BLaER1 (cell line): ENCODE data around the gene C19orf12.
A peak's percentile ranks its signal among the peaks of the same experiment; 100 is the strongest.

Experiments
- H3K27ac ChIP-seq: shearing (Covaris generic); formaldehyde crosslinking; 2 replicates; pipeline ENCODE4 v1.8.1; 2022
- H3K27me3 ChIP-seq: shearing (Covaris generic); formaldehyde crosslinking; 2 replicates; pipeline ENCODE4 v1.8.1; 2022
- H3K36me3 ChIP-seq: shearing (Covaris generic); formaldehyde crosslinking; 2 replicates; pipeline ENCODE4 v1.8.1; 2022
- H3K4me1 ChIP-seq: shearing (Covaris generic); formaldehyde crosslinking; 2 replicates; pipeline ENCODE4 v1.8.1; 2022
- H3K4me2 ChIP-seq: shearing (Covaris generic); formaldehyde crosslinking; 2 replicates; pipeline ENCODE4 v1.8.1; 2022
- H3K4me3 ChIP-seq: shearing (Covaris generic); formaldehyde crosslinking; 2 replicates; pipeline ENCODE4 v1.8.1; 2022
- H3K9ac ChIP-seq: shearing (Covaris generic); formaldehyde crosslinking; 2 replicates; pipeline ENCODE4 v1.8.1; 2022
- H3K9me3 ChIP-seq: shearing (Covaris generic); formaldehyde crosslinking; 2 replicates; pipeline ENCODE4 v1.8.1; 2022
- H4K20me1 ChIP-seq: shearing (Covaris generic); formaldehyde crosslinking; 2 replicates; pipeline ENCODE4 v1.8.1; 2022
- Cebpa-rat ChIP-seq: shearing (Covaris generic); IDR thresholded peaks from 2 replicates; pipeline ENCODE4 v1.8.1; 2022

The C19orf12 gene

DNA sequence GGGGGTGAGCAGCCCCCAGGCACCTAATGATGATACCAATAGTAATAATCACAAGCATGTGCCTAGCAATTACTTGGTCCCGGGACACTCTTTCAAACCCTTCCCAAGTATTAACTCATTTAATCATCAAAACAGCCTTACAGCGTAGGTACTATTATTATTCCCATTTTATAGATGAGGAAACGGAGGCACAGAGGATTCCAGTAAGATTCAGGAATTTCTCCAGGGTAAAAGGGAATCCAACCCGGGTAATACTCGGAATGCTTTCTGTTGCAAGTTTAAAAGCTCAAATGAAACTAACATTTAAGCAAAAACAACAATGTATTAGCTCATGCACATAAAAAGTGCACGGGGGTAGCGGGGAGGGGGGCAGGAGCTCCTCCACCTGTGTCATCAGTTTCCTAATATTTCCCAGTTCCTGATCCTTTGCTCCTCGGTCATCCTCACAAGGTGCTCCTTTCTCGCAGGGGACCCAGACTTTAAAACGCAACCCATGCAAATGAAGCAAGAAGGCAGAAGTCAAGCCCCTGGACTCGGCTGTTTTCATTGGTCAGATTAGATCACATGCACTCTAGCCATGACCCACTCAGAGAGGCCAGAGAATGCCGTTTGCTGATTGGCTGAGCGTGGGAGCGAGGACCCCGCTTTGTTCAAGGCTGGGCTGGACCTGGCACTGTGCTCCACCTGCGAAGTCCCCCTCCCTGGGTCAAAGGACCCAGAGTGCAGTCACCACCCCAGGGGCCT is 38.3 kb upstream of the C19orf12 start:
- no peak overlapping the region for H3K9ac ChIP-seq
- peaks cover 8% of the 10 kb centered on the region for H3K4me1 ChIP-seq
- H3K36me3 ChIP-seq = no peaks in the 10 kb centered on the region
- no peaks in the 10 kb centered on the region for H3K27me3 ChIP-seq
- H4K20me1 ChIP-seq = no peaks in the 10 kb centered on the region
- no peak overlapping the region for H3K27ac ChIP-seq
- no peaks in the 10 kb centered on the region for H3K9me3 ChIP-seq
- H3K4me3 ChIP-seq = no peak overlapping the region
- no peak for TF ChIP-seq Cebpa-rat
- no peak overlapping the region for H3K4me2 ChIP-seq

DNA sequence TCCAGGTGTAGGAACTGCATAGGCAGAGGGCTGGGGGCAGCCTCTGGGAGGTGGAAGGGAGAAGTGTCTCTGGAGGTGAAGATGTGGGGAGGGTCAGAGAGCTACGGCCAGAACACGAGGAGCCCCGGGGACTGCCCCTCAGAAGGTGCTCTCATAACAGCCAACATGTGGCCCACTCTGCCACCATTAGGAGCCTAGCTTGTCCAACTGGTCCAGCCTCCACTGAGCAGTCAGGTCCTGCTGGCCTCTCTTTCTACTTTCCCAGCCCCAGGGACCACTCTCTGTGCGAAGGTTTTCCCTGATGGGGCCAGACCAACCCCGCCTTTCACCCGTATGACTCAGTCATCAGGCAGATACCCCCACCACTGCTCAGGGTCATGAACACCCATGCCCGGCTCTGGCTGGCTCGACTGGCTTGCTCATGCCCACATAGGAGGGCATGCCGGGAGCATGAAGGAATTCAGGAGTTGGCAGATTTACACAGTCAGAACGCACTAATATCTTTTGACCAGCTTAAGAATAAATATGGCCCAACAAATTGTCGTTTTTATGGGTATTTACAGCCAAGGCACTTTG is 37.5 kb upstream of the C19orf12 start:
- Histone ChIP-seq H3K36me3 (no peaks in the 10 kb centered on the region), H3K4me1 (peaks cover 8% of the 10 kb centered on the region), H3K9me3 (no peaks in the 10 kb centered on the region), H3K4me2 (no peak overlapping the region), H4K20me1 (no peaks in the 10 kb centered on the region), H3K9ac (no peak overlapping the region), H3K27me3 (no peaks in the 10 kb centered on the region), H3K27ac (no peak overlapping the region), H3K4me3 (no peak overlapping the region)
- TF ChIP-seq Cebpa-rat = no peak

DNA sequence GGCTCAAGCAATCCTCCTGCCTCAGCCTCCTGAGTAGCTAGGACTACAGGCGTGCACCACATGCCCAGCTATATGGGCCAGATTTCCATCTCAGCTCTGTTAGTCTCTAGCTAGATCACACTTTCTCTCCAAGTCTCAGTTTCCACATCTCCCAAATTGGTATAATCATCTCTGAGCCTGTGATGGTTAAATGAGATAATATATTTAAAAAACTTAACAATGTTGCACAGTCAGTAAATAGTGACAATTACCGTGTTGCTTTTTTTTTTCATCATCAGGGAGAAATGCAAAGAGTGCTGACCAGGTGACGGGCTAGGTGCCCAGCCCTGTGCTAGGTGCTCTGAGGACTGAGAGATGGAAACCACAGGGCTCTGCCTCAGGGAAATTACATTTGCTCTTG is 36.9 kb upstream of the C19orf12 start:
- Histone ChIP-seq H3K9ac (no peak overlapping the region), H3K4me3 (no peak overlapping the region), H4K20me1 (no peaks in the 10 kb centered on the region), H3K36me3 (no peaks in the 10 kb centered on the region), H3K27me3 (no peaks in the 10 kb centered on the region), H3K4me2 (no peak overlapping the region), H3K9me3 (no peaks in the 10 kb centered on the region), H3K4me1 (peaks cover 8% of the 10 kb centered on the region), H3K27ac (no peak overlapping the region)
- no peak for TF ChIP-seq Cebpa-rat

DNA sequence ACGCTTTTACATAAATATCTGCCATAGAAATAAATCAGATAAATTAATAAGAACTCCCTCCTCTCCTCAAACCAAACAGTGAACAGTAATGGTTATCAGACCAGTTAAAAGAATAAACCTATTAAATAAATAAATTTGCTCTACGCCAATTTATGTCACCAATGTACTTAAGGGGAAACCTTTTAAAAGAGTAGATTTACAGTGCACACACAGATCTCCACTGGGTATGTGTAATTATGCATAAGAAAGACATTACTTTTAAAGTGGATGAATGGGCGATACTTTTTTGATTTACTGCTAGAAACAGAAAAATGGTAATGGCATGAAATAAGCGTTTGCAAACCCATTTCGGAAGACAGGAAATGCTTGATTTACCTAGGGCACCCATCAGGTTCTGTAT is 34.9 kb upstream of the C19orf12 start:
- no peaks in the 10 kb centered on the region for H3K9me3 ChIP-seq
- H3K27me3 ChIP-seq = no peaks in the 10 kb centered on the region
- H3K4me3 ChIP-seq = no peak overlapping the region
- H3K4me2 ChIP-seq = no peak overlapping the region
- no peak for TF ChIP-seq Cebpa-rat
- no peak overlapping the region for H3K9ac ChIP-seq
- H3K36me3 ChIP-seq = no peaks in the 10 kb centered on the region
- peaks cover 8% of the 10 kb centered on the region for H3K4me1 ChIP-seq
- H3K27ac ChIP-seq = no peak overlapping the region
- no peaks in the 10 kb centered on the region for H4K20me1 ChIP-seq

DNA sequence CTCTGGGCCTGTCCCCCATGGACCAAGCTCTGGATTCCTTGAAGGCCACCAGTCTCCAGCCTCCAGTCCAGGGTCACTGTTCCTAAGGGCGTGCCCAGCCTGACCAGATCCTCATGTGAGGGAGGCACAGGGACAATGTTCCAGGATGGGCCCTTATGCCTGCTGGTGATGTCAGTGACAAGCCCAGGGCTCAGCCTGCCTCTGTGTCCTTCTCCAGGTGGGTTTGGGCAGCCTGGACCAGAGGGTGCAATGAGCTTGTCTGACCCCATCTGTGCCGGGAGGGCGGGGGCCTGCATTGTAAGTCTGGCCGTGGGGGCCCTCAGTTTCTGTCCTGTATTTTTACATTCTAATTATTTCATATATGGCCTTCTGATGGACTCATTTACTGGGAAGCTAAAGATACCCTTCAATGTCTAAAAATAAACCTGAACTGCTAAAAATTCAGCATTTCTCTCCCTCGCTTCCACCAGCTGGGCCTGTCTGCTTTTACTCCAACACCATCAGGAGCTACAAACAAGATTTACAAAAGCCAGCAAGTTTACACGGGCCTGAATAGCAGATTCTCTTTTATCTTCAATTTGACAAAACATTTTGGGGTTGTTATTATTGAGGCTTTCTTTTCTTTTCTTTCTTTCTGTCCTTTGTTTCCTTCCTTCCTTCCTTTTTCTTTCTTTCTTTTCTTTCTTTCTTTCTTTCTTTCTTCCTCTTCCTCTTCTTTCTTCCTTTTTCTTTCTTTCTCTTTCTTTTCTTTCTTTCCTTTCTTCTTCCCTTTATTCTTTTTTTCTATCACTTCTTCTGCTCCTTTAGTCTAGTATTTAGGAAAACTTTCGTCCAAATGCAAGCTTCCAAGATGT is 34.2 kb upstream of the C19orf12 start:
- Histone ChIP-seq H3K9ac (no peak overlapping the region), H3K27me3 (no peaks in the 10 kb centered on the region), H3K4me1 (peaks cover 8% of the 10 kb centered on the region), H3K9me3 (no peaks in the 10 kb centered on the region), H3K4me2 (peak overlapping the region; percentile 24), H3K4me3 (no peak overlapping the region), H3K36me3 (no peaks in the 10 kb centered on the region), H3K27ac (no peak overlapping the region), H4K20me1 (no peaks in the 10 kb centered on the region)
- no peak for TF ChIP-seq Cebpa-rat

DNA sequence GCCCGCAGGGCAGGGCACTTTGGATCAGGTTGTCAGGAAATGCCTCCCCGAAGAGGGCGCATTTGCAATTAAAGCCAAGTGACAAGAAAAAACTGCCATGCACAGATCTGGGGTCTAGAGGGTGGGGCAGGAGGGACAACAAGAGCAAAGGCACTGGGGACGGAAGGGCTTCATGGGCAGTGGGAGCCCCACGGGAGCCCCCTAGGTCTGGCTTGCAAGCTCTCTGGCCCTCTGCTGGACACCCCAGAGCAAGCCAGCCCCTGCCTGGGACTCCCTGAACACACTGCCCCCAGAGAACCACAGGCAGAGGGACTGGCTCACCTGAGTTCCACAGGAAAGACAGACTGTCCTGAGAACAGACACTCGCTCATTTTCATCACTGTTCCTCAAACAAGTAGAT is 30.2 kb upstream of the C19orf12 start:
- TF ChIP-seq Cebpa-rat = no peak
- H3K9ac ChIP-seq = no peak overlapping the region
- no peak overlapping the region for H3K4me2 ChIP-seq
- H3K4me3 ChIP-seq = no peak overlapping the region
- no peak overlapping the region for H3K27ac ChIP-seq
- H4K20me1 ChIP-seq = no peaks in the 10 kb centered on the region
- H3K4me1 ChIP-seq = peaks cover 8% of the 10 kb centered on the region
- no peaks in the 10 kb centered on the region for H3K27me3 ChIP-seq
- H3K36me3 ChIP-seq = no peaks in the 10 kb centered on the region
- no peaks in the 10 kb centered on the region for H3K9me3 ChIP-seq

GRCh38 chr19:29743681-29744080 is 28.6 kb upstream of the C19orf12 start:
- Histone ChIP-seq H3K9me3 (no peaks in the 10 kb centered on the region), H3K4me2 (no peak overlapping the region), H4K20me1 (no peaks in the 10 kb centered on the region), H3K4me3 (no peak overlapping the region), H3K27ac (no peak overlapping the region), H3K36me3 (no peaks in the 10 kb centered on the region), H3K4me1 (no peaks in the 10 kb centered on the region), H3K27me3 (no peaks in the 10 kb centered on the region), H3K9ac (no peak overlapping the region)
- no peak for TF ChIP-seq Cebpa-rat

DNA sequence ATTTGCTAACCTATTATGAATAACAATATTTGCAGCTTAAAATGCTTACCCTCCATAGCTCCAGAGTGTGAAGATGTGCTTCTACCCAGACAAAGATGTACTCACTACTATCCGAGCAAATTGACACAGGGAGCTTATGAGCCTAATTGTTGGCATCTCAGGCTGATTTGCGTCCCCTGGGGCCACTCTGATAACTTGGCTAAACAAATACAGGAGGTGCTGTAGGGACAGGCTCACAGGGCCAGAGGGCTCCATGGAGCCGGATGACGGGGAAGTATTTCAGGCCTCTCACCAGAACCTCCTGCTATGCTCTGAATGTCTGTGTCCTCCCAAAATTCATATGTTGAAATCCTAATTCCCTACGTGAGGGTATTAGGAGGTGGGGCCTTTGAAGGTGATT is 26.7 kb upstream of the C19orf12 start:
- no peaks in the 10 kb centered on the region for H4K20me1 ChIP-seq
- no peaks in the 10 kb centered on the region for H3K9me3 ChIP-seq
- no peaks in the 10 kb centered on the region for H3K27me3 ChIP-seq

DNA sequence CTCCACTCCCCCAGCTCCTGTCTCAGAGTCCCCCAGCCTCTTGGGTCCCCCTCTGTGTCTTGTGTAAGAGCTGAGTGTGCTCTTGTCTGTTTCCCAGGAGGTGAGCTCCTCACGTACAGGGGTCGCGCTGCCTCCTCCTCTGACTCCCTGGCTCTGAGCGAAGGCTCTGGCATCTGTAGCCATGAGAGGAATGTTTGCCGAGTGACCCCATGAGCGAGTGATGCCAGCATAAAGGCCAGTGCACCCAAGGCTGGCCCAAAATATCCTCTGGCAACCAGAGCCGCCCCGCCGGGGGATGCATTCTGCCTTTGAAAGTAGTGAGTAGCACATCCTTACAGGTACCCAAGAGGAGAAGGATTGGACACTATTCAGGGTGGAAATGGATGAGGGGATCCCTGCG is 26.2 kb upstream of the C19orf12 start:
- no peak for TF ChIP-seq Cebpa-rat
- H3K27me3 ChIP-seq = no peaks in the 10 kb centered on the region
- H3K9ac ChIP-seq = no peak overlapping the region
- no peaks in the 10 kb centered on the region for H4K20me1 ChIP-seq
- no peak overlapping the region for H3K27ac ChIP-seq
- no peaks in the 10 kb centered on the region for H3K9me3 ChIP-seq
- H3K4me3 ChIP-seq = no peak overlapping the region
- H3K4me2 ChIP-seq = no peak overlapping the region
- H3K4me1 ChIP-seq = no peaks in the 10 kb centered on the region
- H3K36me3 ChIP-seq = no peaks in the 10 kb centered on the region

More for the DNA sequence above, 26.7 kb upstream of the C19orf12 start:
- Histone ChIP-seq H3K9ac (no peak overlapping the region), H3K36me3 (no peaks in the 10 kb centered on the region), H3K4me2 (no peak overlapping the region), H3K4me1 (no peaks in the 10 kb centered on the region), H3K27ac (no peak overlapping the region), H3K4me3 (no peak overlapping the region)
- TF ChIP-seq Cebpa-rat = no peak

DNA sequence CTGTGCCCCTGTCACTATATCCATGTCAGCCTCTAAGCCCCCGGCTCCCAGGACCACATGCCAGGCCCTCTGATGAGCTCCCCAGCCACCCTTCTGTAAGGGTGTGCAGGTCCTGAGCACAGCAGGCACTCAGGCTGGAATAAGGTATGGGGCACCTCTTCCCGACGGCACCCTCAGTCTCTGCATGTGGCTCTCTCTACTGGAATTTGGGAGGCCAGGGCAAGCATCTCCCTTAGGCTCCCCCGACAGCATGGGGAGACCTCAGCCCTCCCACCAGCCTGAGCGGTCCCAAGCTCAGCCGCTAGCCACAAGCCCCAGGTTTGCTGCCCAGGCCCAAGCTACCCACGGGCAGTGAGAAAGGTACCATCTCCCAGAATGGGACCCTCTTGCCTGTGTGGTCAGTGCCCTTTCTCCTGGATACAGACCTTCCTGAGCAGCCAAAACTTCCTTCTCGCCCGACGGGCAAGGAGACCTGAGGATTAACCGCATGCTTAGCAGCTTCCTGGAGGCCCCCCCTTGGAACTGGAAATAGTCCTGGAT is 22.5 kb upstream of the C19orf12 start:
- Histone ChIP-seq H3K27ac (no peak overlapping the region), H3K4me3 (no peak overlapping the region), H3K27me3 (no peaks in the 10 kb centered on the region), H4K20me1 (no peaks in the 10 kb centered on the region), H3K9me3 (no peaks in the 10 kb centered on the region), H3K4me2 (no peak overlapping the region), H3K36me3 (no peaks in the 10 kb centered on the region), H3K9ac (no peak overlapping the region), H3K4me1 (no peaks in the 10 kb centered on the region)
- no peak for TF ChIP-seq Cebpa-rat
